ENCODE results near the gene ZCCHC14.

Gene ZCCHC14

GRCh38 chr16:87374313-87374712 lies 118.5 kb downstream of the ZCCHC14 start:
- TF ChIP-seq CTCF (IDR thresholded peaks at IDR 0.05; ENCODE audit: insufficient read depth, low read length, poor library complexity, severe bottlenecking) = no peak
- H3K36me3 ChIP-seq (ENCODE audit: control insufficient read depth, insufficient read depth, low read length) = no peaks in the 10 kb centered on the region; the same call in 1 of the 2 replicates

GRCh38 chr16:87372305-87372704 lies 120.5 kb downstream of the ZCCHC14 start:
- no peak for TF ChIP-seq CTCF (IDR thresholded peaks at IDR 0.05; ENCODE audit: insufficient read depth, low read length, poor library complexity, severe bottlenecking)
- Histone ChIP-seq H3K27me3 (replicated peaks; ENCODE audit: control insufficient read depth, insufficient read depth, low read length) (no peaks in the 10 kb centered on the region), H3K36me3 (ENCODE audit: control insufficient read depth, insufficient read depth, low read length) (no peaks in the 10 kb centered on the region; the same call in 1 of the 2 replicates)

More at GRCh38 chr16:87374313-87374712, 118.5 kb downstream of the ZCCHC14 start:
- Histone ChIP-seq H3K27me3 (replicated peaks; ENCODE audit: control insufficient read depth, insufficient read depth, low read length) (no peaks in the 10 kb centered on the region), H3K4me3 (replicated peaks; ENCODE audit: low read depth, low read length) (no peak overlapping the region)
- DNase-seq (ENCODE audit: extremely low read depth, insufficient read length) = no peak

GRCh38 chr16:87371261-87371866 lies 121.5 kb downstream of the ZCCHC14 start:
- TF ChIP-seq CTCF (IDR thresholded peaks at IDR 0.05; ENCODE audit: insufficient read depth, low read length, poor library complexity, severe bottlenecking) = no peak
- peaks cover 3% of the 10 kb centered on the region for H3K36me3 ChIP-seq (ENCODE audit: control insufficient read depth, insufficient read depth, low read length)
- no peak for DNase-seq (ENCODE audit: extremely low read depth, insufficient read length)
- no peak overlapping the region for H3K4me3 ChIP-seq (replicated peaks; ENCODE audit: low read depth, low read length)
- H3K27me3 ChIP-seq (replicated peaks; ENCODE audit: control insufficient read depth, insufficient read depth, low read length) = no peaks in the 10 kb centered on the region

More at GRCh38 chr16:87372305-87372704, 120.5 kb downstream of the ZCCHC14 start:
- no peak overlapping the region for H3K4me3 ChIP-seq (replicated peaks; ENCODE audit: low read depth, low read length)
- DNase-seq (ENCODE audit: extremely low read depth, insufficient read length) = no peak

- H3K4me3 ChIP-seq (replicated peaks; ENCODE audit: low read depth, low read length) = no peak overlapping the region
- TF ChIP-seq CTCF (IDR thresholded peaks at IDR 0.05; ENCODE audit: insufficient read depth, low read length, poor library complexity, severe bottlenecking) = no peak
- peaks cover 3% of the 10 kb centered on the region for H3K36me3 ChIP-seq (ENCODE audit: control insufficient read depth, insufficient read depth, low read length)
- DNase-seq (ENCODE audit: extremely low read depth, insufficient read length) = no peak
- no peaks in the 10 kb centered on the region for H3K27me3 ChIP-seq (replicated peaks; ENCODE audit: control insufficient read depth, insufficient read depth, low read length)
Observed at GRCh38 chr16:87369796-87370719, 122.8 kb downstream of the ZCCHC14 start.

GRCh38 chr16:87369117-87369765 lies 123.6 kb downstream of the ZCCHC14 start:
- no peak for TF ChIP-seq CTCF (IDR thresholded peaks at IDR 0.05; ENCODE audit: insufficient read depth, low read length, poor library complexity, severe bottlenecking)
- no peak overlapping the region for H3K4me3 ChIP-seq (replicated peaks; ENCODE audit: low read depth, low read length)

More at GRCh38 chr16:87369117-87369765, 123.6 kb downstream of the ZCCHC14 start:
- Histone ChIP-seq H3K36me3 (ENCODE audit: control insufficient read depth, insufficient read depth, low read length) (peaks cover 4% of the 10 kb centered on the region), H3K27me3 (replicated peaks; ENCODE audit: control insufficient read depth, insufficient read depth, low read length) (no peaks in the 10 kb centered on the region)
- no peak for DNase-seq (ENCODE audit: extremely low read depth, insufficient read length)

Data from GM06990 (cell line).